NCI-H146 treated with DMSO at 0.1 percent for 48 hours (cell line): Measurements from ENCODE around the gene TCERG1.

Experiments
- DNase-seq: peaks from one replicate; lab custom pipeline; 2025; ENCODE audit not compliant: unreplicated experiment; lab: John Stamatoyannopoulos, UW

The TCERG1 gene

GRCh38 chr5:146446861-146447733, at the start of gene TCERG1:
TSS of gene TCERG1 (plus strand) at chr5:146447333. CDS start at chr5:146447350, 17 bp downstream.
- DNase-seq = peak; percentile 96

- DNase-seq = no peak
These were observed 48.3 kb upstream of the TCERG1 start for GRCh38 chr5:146398826-146399225.

- no peak for DNase-seq
These were observed 47.7 kb upstream of the TCERG1 start for GRCh38 chr5:146399481-146399880.

GRCh38 chr5:146400201-146400600, 46.9 kb upstream of the TCERG1 start:
- DNase-seq = no peak

- DNase-seq = no peak
These were observed 46.1 kb upstream of the TCERG1 start for GRCh38 chr5:146401021-146401420.

- DNase-seq = no peak
These were observed 44.2 kb upstream of the TCERG1 start for GRCh38 chr5:146402949-146403348.

GRCh38 chr5:146409054-146409671, 38.0 kb upstream of the TCERG1 start:
- no peak for DNase-seq

GRCh38 chr5:146410272-146410671, 36.9 kb upstream of the TCERG1 start:
- no peak for DNase-seq

GRCh38 chr5:146419696-146420095, 27.4 kb upstream of the TCERG1 start:
- DNase-seq = no peak

- no peak for DNase-seq
These were observed 22.1 kb upstream of the TCERG1 start for GRCh38 chr5:146425023-146425422.

- DNase-seq = no peak
These were observed 20.8 kb upstream of the TCERG1 start for GRCh38 chr5:146426305-146426704.

GRCh38 chr5:146426853-146427618, 20.1 kb upstream of the TCERG1 start:
- peak; percentile 30 for DNase-seq

GRCh38 chr5:146427619-146427997, 19.5 kb upstream of the TCERG1 start:
- DNase-seq = no peak

- DNase-seq = no peak
These were observed 18.5 kb upstream of the TCERG1 start for GRCh38 chr5:146428658-146429057.

GRCh38 chr5:146440353-146440752, 6.8 kb upstream of the TCERG1 start:
- no peak for DNase-seq

GRCh38 chr5:146440870-146441495, 6.2 kb upstream of the TCERG1 start:
- no peak for DNase-seq

GRCh38 chr5:146441896-146442295, 5.2 kb upstream of the TCERG1 start:
- DNase-seq = no peak

- no peak for DNase-seq
These were observed 724 bp downstream of the TCERG1 start for GRCh38 chr5:146447734-146448380.

GRCh38 chr5:146448783-146449519, 1.8 kb downstream of the TCERG1 start:
- no peak for DNase-seq

- DNase-seq = no peak
These were observed 2.9 kb downstream of the TCERG1 start for GRCh38 chr5:146450002-146450401.
